GM19238 (cell line): ENCODE measurements around the gene CLEC17A.

Experiments
- DNase-seq: peaks from one replicate; pipeline ENCODE4 v3.0.0; 2011; ENCODE audit warnings: low spot score; ENCODE audit not compliant: insufficient read length

Gene CLEC17A

DNA sequence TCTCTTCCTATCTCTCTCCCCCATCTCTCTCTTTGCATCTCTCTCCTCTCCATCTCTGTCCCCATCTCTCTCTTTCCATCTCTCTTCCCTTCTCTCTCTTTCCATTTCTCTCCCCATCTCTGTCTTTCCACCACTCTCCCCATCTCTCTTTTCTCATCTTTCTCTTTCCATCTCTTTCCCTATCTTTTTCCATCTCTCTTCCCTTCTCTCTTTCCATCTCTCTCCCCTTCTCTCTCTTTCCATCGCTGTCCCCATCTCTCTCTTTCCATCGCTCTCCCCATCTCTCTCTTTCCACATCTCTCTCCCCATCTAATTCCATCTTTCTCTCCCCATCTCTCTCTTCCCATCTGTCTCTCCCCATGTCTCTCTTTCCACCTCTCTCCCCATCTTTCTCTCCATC, 67.3 kb downstream of the CLEC17A start:
- no peak for DNase-seq

DNA sequence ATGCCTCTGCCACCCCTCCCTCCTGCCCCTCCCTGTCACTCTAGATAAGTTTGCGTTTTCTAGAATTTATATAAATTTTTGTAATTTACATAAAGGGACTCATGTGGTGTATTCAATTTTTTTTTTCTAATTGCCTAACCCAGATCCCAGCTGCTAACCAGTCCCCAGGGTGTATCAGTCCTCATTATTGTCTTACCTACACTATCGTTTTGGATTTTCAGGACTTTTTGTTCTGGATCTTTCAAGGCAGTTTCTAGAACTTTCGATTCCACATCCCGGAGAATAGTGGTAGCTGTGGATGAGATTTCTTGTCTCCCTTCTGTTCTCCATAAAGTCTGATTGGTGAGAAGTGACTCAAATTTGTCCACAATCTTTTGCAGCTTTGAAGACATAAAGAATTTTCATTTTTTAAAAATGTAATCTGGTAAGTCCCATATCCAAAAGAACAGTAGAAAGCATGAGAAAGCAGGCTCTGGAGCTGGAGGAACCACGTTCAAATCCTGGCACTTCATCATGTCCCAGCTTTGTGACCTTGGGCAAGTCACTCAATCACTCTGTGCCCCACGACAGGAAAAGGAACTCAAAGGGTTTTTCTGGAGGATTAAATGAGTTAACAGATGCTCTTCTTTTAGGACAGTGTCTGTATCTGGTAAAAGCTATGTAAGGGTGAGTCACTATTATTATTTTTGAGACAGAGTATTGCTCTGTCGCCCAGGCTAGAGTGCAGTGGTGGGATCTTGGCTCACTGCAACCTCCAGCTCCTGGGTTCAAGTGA, 72.1 kb downstream of the CLEC17A start:
- DNase-seq: no peak

DNA sequence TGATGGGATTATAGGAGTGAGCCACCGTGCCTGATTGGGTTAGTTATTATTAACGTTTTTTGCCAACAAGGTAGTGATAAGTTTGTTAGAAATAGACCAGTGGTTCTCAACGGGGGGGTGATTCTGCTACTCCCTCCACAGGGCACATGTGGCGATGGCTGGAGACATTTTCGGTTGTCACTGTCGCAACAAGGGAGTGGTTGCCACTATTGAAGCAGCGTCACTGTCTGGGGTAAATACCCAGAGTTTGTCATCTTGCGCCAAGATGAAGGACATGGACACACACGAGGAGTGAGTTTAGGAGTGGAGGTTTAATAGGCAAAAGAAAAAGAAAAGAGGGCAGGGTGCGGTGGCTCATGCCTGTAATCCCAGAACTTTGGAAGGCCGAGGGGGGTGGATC, 72.8 kb downstream of the CLEC17A start:
- no peak for DNase-seq

GRCh38 chr19:14659874-14660489, 77.1 kb downstream of the CLEC17A start:
- no peak for DNase-seq

- no peak for DNase-seq
Observed at GRCh38 chr19:14661372-14661924, 78.6 kb downstream of the CLEC17A start.
